AG09319 (cell line): ENCODE data around the gene OR13C8.

ENCODE experiments used
- DNase-seq: peaks from one replicate; pipeline ENCODE4 v3.0.0-alpha.2; 2010; ENCODE audit warnings: low read depth; ENCODE audit errors: extremely low read depth
- CTCF ChIP-seq: IDR thresholded peaks from 2 replicates; pipeline ENCODE4 v1.5.1; 2011; ENCODE audit warnings: low read depth, mild to moderate bottlenecking, inconsistent platforms, low read length, moderate library complexity

OR13C8 gene

GRCh38 chr9:104617418-104617817 lies 48.5 kb downstream of the OR13C8 start:
- no peak for DNase-seq
- no peak for TF ChIP-seq CTCF

DNA sequence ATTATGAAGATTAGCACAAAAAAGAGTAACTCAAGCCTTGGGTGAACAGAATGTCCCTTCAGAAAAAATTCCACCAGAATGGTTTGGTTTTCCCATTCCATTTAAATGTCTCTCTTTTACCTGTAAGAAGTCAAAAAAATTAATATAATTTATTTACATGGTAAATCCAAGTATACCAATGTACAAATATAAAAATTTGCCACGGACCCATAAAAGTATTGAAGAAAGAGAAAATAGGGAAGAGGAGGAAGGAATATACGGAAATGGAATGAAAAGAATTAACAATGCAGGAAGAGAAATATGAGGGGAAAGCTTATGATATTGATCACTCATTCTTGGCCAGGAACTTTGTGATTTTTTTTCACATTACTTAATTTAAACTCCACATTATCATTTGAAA lies 49.1 kb downstream of the OR13C8 start, which contains the start of gene OR13C9:
Gene OR13C9, minus strand, starts transcription at position 101 of the 400 bp plus-strand sequence. Its CDS starts 0 bp downstream, at position 101.
- no peak for TF ChIP-seq CTCF
- no peak for DNase-seq
